SIG-M5 treated with dmso at 0.1 percent for 504 hours (cell line): ENCODE results near the gene GALNT18.
"Not testable (repeated sequence)": the region's sequence is repeated elsewhere in the genome, so short reads cannot be mapped to it uniquely, and the experiment has no call there.

Experiments used
- DNase-seq: peaks from one replicate; lab custom pipeline; 2025; ENCODE audit not compliant: unreplicated experiment; lab: John Stamatoyannopoulos, UW

The GALNT18 gene

DNA sequence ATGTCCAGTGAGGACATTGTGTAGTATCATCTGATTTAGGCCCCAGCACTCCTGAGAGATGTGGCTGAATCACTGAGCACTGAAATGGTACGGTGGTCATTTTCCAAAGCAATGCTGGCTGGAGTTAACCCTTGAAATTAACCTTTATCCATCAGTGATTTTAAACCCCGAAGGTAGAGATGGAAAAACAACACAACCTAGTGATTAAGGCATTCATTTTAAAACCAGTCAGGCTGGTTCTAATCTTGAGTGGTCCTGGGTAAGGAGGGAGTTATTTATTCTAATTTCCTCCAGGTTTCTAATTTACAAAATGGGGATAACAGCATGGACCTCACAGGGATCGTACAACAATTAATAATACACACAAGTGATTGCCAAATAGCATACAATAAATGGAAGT is 262.2 kb downstream of the GALNT18 start:
- no peak for DNase-seq

DNA sequence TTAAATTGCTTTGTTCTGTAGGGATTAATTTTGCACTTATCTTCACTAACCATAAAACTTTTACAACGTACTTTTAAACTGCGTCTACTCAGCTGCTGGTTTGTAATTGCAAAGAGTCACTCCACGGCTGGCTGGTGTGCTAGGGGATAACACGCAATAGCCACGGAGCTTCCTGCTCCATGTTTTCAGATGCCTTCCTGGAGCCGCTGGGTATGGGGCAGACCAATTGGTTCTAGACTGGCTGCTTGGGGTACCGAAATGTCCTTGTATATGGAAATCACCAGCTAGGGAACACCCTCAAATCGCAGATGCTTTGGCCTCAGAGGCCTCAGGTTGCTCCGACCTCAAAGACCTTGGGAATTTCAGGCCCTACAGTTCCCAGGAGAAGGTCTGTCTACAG is 265.0 kb downstream of the GALNT18 start:
- no peak for DNase-seq

DNA sequence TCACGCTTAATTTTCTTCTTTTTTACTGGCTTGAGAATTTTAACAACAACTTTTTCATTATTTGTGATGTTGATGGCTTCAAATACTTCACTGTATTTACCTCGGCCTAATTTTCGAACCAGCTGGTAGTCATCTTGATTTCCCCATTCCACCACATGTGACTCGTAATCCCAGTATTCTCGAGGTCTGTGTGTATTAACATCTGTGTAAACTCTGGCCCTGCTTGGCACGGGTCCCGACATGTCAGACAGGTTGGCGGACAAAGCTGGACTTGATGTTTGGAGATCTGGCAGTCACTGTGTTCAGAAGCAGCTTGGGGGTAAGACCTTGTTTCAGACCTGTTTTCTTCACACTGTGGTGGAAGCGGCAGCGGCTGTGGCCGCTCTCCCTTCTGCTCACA is 268.9 kb downstream of the GALNT18 start, which contains the start of gene CSNK2A3:
CSNK2A3 (minus strand) TSS at position 373 of the 400 bp plus-strand sequence; CDS start at position 242, 131 bp downstream.
- not testable (repeated sequence) for DNase-seq

DNA sequence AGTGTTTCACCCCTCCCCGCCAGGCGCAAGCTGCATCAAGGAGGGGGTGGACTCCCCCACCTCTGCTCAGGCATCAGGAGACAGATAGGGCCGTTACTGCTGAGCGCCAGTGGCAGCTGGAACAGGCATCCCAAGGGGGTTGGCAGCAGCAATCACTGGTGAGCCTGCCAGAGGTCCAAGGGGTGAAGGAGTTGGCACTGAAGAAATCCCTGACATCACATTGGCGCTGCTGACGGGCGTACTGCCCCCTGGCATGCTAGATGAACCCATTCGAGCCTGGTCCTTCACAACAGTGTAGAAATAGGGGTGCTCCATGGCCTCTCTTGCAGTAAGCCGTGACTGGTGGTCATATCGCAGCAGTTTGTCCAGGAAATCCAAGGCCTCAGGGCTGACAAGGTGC is 270.0 kb downstream of the GALNT18 start:
- not testable (repeated sequence) for DNase-seq

DNA sequence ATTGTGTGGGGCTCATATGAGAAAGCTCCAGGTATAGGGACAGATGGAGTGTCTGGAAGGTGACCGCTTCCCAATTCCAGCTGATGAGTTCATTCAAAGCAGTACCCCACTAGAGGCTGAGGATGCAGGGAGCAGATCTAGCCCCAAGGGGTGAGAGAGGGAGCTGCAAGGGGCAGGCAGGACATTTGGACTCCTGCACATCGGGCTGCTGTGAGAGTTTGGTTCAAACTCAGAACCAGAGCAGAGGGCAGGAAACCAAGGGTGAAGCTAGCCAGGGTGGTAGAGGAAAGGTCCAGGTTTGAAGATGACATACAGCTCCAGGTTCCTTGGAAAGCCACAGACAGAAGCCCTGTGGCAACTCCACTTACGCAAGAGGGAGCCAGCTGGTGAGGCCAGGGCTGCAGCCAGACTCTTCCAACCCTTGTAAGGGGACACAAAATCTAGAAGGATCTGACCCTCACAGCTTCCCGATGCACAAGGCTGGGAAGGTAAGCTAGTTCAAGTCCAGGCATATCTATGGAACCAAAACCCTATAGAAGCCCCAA is 270.7 kb downstream of the GALNT18 start:
- no peak for DNase-seq

DNA sequence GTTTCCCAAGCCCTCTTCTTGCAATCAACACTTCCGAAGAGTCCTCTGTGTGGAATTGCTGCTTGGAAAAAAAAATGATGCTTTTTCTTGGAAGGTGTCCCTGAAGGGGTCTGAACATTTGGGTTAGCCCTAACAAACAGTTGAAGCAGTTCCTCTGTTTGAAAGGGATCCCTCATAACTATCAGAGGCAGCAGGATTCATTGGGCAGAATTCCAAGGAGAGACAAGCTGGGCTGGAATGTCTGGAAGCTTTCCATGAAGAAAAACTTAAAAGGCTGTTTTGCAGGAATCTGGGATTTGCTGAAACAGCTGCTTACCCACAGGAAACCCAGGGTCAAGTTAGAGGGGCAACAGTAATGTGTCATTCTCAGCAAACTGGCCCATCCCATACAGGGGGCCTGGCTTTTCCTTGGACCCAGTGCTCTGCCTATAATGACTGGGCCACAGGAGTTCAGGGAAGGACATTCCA is 271.9 kb downstream of the GALNT18 start:
- no peak for DNase-seq

DNA sequence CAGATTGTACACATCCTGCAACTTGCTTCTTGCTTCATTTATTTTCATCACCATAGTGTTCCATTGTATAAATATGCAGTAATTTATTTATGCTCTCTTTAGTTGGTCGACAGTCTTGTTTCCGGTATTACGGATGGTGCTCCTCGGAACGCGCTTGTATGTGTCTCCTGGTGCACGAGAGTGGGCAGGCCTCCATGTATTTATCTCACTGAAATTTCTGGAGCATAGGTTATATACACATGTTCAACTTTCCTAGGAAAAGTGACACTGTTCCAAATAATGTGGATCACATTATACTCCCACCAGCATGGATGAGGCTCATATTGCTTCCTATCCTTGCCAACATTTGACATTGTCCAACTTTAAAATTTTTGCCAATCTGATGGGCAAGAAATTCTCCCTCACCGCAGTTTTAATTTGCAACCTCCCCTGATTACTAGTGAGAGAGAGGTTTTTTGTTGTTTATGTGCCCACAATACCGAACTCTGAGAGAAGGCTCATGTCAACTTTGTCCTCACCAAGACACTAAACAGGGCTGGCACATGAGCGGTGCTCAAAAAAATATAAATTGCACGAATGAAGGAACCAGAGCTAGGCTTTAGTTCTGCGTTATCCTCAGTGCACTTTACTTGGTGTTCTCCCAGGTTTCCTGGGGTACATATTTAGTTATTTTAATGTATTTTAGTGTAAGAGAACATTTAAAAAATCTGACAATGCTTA is 272.5 kb downstream of the GALNT18 start:
- DNase-seq = no peak

DNA sequence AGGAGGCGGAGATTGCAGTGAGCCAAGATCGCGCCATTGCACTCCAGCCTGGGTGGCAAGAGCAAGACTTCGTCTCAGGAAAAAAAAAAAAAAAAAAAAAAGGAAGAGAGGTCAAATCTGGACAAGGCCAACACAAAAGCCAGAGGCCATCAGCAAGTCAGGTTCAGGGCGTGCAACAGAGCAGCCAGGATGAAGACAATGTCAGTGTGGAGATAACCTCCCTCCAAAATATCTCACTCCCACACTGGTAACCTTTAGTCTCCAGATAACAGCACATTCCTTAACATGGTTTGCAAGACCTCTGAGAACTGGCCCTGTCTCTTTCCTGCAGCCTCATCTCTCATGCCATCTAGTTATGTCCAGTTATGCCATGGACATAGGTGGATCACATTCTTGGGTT is 273.5 kb downstream of the GALNT18 start:
- no peak for DNase-seq

DNA sequence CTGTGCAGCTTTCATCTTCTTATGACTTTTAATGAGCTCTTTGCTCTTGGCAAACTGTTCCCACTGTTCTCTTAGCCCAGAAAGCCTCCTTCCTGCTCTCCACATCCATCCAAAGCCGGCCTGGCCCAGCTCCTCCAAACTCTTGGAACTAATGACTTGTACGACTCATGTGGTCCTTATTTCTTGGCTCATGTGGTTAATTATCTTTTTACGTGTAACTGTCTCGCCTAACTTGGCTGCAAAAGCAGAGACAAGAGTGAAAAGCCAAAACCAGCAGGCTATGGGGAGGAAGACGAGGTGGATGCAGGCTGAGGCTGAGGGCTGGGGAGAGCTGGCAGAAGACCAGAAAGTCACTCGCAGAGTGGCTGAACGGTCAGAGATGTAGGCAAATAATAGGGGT is 274.2 kb downstream of the GALNT18 start:
- DNase-seq = no peak

DNA sequence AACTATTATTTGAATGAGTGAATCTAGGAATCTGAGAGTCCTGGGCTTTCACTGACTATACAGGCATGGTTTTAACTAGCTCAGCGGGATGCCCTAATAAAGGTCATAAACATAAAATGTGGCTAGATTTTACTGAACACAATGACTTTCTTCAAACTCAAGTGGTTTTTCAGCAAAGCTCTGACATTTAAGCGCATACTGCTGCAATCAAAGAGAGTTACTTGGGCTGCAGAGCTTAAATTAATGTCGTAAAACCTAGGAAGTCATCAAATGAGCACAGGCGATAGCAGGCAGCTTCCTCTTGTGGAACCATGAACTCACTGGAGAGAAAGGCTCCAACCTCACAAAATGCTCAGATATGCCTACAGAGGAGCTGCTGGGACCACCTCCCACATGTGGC is 275.5 kb downstream of the GALNT18 start:
- no peak for DNase-seq

DNA sequence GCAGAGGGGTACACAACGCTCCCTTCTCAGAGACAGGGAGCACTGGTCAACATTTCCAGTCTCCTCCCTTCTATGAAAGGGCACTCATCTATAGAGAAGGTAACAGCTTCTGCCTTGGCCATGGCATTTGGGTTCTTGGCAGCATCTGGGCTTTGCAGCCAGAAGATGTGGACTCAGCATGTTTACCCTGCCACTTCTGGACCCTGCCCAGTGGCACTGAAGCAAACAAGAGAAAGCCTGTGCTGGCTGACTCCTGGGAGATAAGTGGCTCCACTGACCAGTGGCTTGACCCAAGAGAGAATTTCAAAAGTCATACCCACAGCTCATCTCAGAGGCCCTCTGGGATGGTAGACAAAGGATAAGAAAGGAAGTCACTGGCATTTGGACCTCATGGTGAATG is 276.7 kb downstream of the GALNT18 start:
- DNase-seq = no peak

DNA sequence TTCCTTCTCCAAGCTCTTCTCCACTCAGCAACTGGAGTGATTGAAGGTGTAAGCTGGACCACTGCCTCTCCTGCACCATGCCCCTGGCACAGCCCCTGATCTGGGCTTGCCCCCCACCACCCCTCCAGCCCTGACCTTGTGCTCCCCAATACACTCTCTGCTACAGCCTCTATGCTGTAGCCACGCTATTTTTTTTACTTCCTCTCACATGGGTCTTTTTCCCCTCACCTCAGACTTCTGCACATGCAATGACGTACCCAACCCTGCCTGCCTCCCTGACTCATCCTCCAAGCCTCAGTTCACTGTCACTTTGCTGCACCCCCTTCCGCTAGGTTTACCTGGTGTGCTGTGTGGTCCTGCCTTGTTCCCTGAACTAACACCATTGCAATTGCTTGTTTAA is 277.8 kb downstream of the GALNT18 start:
- no peak for DNase-seq

DNA sequence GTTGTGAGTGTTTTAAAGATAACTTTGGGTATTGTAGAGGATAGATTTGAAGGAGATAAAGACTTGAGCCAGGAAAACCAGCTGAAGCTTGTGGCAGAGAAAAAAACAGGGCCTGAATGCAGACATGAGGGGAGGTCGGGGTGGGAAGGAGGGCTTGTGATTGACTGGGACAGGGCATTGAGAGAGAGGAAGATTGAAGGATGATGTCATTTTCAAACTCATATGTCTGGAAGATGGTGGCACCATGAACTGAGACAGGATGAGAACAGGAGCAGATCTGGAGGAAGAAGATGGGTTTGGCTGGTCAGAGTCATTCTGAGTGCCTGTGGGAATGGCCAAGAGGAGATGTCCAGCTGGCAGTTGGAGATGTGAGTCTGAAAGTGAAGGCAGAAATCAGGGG is 283.5 kb downstream of the GALNT18 start:
- DNase-seq = no peak

DNA sequence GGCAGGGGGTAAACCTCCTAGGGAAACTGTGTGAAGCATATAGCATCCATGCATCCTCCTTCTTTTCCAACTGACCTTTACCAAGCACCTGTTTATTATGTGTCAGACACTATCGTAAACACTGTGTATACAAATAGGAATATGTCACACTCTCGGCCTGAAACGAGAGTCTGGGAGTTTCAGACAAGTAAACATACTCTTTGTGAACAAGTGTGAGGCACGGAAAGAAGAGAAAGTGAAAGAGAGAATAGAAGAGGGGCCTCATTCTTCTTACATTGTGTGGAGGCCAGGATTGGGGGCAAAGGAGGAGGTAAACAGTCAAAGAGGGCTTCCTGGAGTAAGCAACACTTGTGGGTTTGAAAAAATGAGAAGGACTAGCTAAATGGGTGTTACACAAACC is 285.1 kb downstream of the GALNT18 start:
- DNase-seq = no peak

DNA sequence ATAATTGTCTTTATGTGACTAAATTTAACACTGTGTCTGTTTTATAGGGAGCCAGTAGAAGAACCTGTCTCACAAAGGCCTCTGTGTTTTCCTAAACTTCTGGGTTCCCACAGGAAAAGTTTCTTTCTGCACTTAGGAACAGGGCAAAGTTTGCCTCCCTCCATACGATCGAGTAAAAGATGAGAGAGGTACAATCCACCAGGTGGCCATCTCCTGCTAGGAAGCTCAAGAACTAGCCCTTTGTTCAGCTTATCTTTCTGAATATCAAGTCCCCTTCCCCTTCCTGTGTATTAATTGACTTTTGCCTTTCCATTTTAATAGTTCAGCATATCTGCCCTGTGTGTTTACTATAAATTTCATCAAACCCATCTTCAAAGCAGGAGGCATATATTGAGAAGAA is 286.8 kb downstream of the GALNT18 start:
- no peak for DNase-seq

DNA sequence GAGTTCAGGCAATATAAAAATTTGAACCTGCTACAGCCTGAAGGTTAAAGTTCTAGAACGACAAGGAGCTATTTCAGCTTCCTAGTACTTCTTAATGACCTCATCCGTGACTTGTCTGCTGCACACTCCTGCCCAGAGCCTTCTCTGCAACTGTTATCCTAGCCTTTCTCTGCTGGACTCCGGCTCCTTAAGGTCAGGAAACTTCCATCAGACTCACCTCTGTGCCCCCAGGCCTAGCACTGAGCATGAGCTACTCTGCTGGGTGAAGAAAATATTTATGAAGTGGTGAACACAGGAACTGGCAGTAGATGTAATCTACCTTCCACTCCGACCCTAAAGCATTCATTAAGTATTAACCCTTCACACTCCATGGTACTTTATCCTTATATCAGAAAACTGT is 287.2 kb downstream of the GALNT18 start:
- DNase-seq = no peak

DNA sequence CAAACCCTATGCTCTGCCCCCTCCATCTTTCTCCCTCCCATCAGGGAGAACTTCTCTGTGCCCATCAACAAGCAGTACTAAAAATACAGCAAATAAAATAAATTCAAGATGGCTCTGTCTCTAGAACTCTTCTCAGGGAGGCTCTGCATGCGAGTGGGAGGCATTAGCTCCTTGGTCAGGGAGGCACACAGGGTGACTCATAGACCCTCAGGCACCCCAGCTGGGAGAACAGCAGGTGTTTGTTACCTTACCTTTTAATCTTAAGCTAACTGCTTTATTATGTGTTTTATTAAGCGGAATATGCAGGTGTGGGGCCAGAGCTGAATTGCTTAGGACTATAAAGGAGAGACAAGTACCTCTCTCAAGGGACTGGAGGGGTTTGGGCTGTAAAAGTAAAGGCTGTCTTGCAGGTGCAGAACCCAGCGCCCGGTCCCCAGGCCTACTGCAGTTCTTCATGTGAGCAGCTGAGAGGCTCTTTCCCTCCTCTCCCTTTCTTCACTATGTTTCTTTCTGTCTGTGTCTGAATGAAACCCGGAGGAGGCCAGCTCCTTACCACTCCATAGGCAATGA is 289.6 kb downstream of the GALNT18 start:
- no peak for DNase-seq

DNA sequence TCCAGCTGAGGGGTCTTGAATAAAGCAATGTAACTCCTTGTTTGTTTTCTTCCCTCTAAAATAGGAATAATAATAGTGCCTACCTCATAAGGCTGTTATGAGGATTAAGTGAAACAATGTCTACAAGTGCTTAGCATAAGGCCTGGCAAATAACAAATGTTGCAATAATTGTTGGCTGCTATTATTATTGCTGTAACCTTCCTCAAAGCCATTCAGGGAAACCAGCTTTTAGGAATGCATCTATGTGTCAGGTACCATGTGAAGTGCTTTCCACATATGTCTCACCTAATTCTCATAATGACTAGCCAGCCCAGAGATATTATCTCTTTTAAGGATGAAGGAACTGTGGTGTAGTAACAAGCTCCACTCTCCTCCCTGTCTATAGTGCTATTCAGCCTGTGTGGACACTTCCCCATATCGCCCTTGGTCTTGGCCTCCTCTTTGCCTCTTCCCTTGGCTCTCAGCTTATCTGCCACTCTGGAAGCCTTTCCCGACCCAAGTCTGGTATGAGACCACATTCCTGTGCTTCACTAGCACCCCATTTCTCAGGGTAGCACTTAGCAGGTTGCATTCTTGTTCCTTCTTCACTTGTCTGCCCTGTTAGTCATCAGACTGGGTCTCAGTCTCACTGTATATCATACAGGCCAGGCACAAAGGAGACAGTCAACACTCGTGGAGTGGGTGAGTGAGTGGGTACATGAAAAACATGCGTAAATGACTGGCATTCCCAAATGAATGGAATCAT is 292.6 kb downstream of the GALNT18 start:
- no peak for DNase-seq

DNA sequence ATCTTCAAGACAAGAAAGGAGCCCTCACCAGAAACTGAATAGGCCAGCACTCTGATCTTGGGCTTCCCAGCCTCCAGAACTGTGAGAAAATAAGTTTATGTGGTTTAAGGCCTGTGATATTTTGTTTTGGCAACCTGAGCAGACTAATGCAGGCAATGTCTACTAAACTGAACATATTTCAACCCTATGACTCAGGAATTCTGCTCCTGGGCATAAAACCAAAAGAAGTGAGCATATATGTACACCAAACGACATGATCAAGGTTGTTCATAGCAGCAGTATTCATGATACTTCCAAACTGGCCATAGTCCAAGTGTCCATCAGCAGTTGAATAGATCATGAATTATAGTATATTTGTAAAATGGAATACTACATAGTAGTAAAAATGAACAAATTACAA is 297.7 kb downstream of the GALNT18 start:
- no peak for DNase-seq

DNA sequence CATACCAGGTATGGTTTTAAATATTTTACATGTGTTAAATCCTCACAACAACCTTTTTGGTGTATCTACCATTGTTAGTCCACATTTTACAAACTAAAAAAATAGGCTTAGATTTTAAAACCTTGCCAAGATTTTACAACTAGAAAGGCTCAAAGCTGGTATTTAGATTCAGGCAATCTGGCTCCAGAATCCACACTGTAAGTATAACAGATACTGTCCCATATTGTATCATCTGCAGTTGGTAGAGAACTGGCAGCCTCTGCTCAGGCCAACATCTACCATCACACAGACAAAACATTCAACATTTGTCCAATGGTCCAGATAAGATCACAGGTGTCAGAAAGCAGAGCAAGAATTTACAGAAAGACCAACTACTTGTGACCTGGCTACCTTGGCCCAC is 299.7 kb downstream of the GALNT18 start:
- DNase-seq = no peak

DNA sequence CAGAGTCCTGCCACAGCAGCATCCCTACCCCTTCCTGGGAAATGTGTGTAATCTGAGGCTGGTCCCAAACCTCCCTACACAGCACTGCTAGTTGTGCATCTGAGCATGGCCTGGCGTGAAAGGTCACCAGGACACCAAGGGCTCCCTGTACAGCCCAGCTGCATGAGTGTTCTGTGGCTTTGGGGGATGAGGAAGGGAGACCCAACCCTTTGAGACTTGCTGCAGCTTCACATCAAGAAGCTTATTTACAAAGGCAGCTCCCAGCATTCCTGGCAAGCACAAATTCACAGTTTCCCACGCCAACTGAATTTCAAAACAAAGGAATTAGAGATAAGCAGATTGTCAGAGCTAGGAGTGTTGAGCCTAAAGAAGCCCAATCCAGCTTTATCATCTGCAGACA is 301.0 kb downstream of the GALNT18 start:
- DNase-seq = no peak

DNA sequence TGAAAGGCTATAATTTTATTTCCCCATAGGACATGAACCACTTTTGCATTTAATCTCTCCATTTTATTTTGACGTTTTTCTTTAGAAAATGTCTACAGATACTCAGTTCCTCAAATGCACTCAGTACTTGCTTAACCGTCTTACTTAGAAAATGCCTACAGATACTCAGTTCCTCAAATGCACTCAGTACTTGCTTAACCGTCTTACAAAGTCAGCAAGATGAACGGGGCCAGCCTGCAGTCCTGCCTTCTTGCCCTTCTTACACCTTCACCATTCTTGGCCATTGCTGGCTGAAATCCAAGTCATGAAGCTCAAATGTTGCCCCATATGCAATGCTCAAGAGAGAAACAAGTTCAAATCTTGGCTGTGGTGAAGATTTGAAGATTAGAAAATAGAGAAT is 302.8 kb downstream of the GALNT18 start:
- DNase-seq = peak; percentile 95
